Gastrocnemius medialis (tissue), 4 donors: ENCODE data around the gene PDE9A.

Experiments
- POLR2A ChIP-seq, 2 donors: fragments of 450-650 bp; IDR thresholded peaks; one replicate each; pipeline ENCODE4 v1.6.1; 2017; ENCODE audit warnings: antibody characterized with exemption in 2 of 2, mild to moderate bottlenecking in 2 of 2, moderate library complexity in 2 of 2
- TF ChIP-seq, protein P1 (sequence below), 5 experiments: fragments of 450-650 bp in 3 of 5; fragments of 200-600 bp in 2 of 5; sonication (generic) in 2 of 5; IDR thresholded peaks in 4 of 5; conservative IDR thresholded peaks in 1 of 5; 1 replicate in 4 of 5; 2 replicates in 1 of 5; pipeline ENCODE4 v1.5.1; 2016 to 2019; ENCODE audit warnings: antibody characterized with exemption in 5 of 5, mild to moderate bottlenecking in 3 of 5, moderate library complexity in 3 of 5

DNA sequence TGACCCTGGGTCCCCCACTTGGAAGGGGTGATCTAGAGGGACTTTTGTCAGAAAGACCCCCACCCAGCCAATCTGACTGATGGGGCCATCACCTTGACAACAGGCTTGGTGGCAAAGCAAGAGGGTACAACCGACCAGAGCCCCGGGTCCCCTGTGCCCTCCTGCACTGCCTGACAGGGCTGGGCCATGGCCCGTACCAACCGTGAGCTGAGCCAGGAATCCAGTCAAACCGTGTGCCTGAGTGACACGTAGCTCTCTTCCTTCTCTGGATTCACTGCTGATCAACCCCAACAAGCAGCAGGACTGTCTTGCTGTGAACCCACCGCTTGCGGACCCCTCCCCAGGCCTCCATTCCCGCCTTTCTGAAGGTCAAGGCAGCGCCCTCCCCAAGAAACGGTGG is 27.0 kb downstream of the PDE9A start:
- TF ChIP-seq, protein P1, sequence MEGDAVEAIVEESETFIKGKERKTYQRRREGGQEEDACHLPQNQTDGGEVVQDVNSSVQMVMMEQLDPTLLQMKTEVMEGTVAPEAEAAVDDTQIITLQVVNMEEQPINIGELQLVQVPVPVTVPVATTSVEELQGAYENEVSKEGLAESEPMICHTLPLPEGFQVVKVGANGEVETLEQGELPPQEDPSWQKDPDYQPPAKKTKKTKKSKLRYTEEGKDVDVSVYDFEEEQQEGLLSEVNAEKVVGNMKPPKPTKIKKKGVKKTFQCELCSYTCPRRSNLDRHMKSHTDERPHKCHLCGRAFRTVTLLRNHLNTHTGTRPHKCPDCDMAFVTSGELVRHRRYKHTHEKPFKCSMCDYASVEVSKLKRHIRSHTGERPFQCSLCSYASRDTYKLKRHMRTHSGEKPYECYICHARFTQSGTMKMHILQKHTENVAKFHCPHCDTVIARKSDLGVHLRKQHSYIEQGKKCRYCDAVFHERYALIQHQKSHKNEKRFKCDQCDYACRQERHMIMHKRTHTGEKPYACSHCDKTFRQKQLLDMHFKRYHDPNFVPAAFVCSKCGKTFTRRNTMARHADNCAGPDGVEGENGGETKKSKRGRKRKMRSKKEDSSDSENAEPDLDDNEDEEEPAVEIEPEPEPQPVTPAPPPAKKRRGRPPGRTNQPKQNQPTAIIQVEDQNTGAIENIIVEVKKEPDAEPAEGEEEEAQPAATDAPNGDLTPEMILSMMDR (IDR thresholded peaks at IDR 0.05 in 4 of 5, conservative IDR thresholded peaks at IDR 0.05 in 1 of 5) = no peak
- no peak for TF ChIP-seq POLR2A (IDR thresholded peaks at IDR 0.05)
